A549 (cell line): ENCODE results near the gene MUC4. TPM values are rescaled to one million over a fixed set of nuclear protein-coding genes. Genes with fewer than 3 reads are reported as not detected.
A peak's percentile ranks its signal among the peaks of the same experiment; 100 is the strongest.

Experiments used
- ATAC-seq, 2 experiments: fragments of 200-7000 bp in 1 of 2; fragments of >200 bp in 1 of 2; cut with Nextera tagmentation in 1 of 2; cut with Tn5 transposase in 1 of 2; 3 replicates each; pipeline versions ENCODE4 v1.8.0 to v1.9.1; 2018 to 2020; ENCODE audit warnings: mild to moderate bottlenecking in 1 of 2, moderate library complexity in 1 of 2
- CTCF ChIA-PET: fragments of 300-600 bp; sonication (Branson Sonifier 250); formaldehyde crosslinking; extraction: SDS; loops from one replicate; lab custom pipeline; 2021; ENCODE audit warnings: antibody characterized with exemption, inconsistent platforms; lab: Yijun Ruan, JAX
- POLR2A ChIA-PET: fragments of 350-600 bp; formaldehyde crosslinking; extraction: SDS; loops from one replicate; lab custom pipeline; 2021; ENCODE audit warnings: antibody characterized with exemption, inconsistent platforms; lab: Yijun Ruan, JAX
- DNase-seq, 2 experiments: peaks; one replicate each; pipeline versions ENCODE4 v3.0.0 to v3.0.0-alpha.2; 2011 to 2016; ENCODE audit warnings: low read depth in 1 of 2, low spot score in 1 of 2
- FAIRE-seq: peaks from 2 replicates; lab custom pipeline; 2011; peaks lifted over from hg19 to GRCh38; lab: Jason Lieb, UNC
- H3K27ac ChIP-seq, 2 experiments: fragments of >200 bp; sonication (Bioruptor Twin); formaldehyde crosslinking; 3 replicates each; pipeline ENCODE4 v1.5.1; 2016 to 2017
- H3K4me1 ChIP-seq: fragments of >200 bp; sonication (Bioruptor Twin); formaldehyde crosslinking; 3 replicates; pipeline ENCODE4 v1.6.1; 2016
- H3K4me2 ChIP-seq: fragments of >200 bp; sonication (Bioruptor Twin); formaldehyde crosslinking; 3 replicates; pipeline ENCODE4 v1.6.1; 2016
- H3K4me3 ChIP-seq: fragments of >200 bp; sonication (Bioruptor Twin); formaldehyde crosslinking; 3 replicates; pipeline ENCODE4 v1.5.1; 2016
- H3K9me3 ChIP-seq: fragments of >200 bp; sonication (Bioruptor Twin); formaldehyde crosslinking; 3 replicates; pipeline ENCODE4 v1.6.1; 2016
- BHLHE40 ChIP-seq: IDR thresholded peaks from 2 replicates; pipeline ENCODE4 v1.6.1; 2012; ENCODE audit warnings: low read depth, low read length, inconsistent platforms
- CEBPB ChIP-seq, 2 experiments: fragments of >200 bp in 1 of 2; sonication (Bioruptor Twin) in 1 of 2; formaldehyde crosslinking in 1 of 2; IDR thresholded peaks; 2 replicates each; pipeline ENCODE4 v1.6.1; 2012 to 2016
- CHD4 ChIP-seq: fragments of 200-600 bp; sonication (generic); IDR thresholded peaks from 2 replicates; pipeline ENCODE4 v1.6.1; 2016; ENCODE audit warnings: antibody characterized with exemption, mild to moderate bottlenecking, borderline replicate concordance
- CTCF ChIP-seq: fragments of >200 bp; sonication (Bioruptor Twin); formaldehyde crosslinking; IDR thresholded peaks from 3 replicates; pipeline ENCODE4 v1.5.1; 2016
- EP300 ChIP-seq, 2 experiments: fragments of >200 bp; sonication (Bioruptor Twin); formaldehyde crosslinking; IDR thresholded peaks; 2 replicates in 1 of 2; 3 replicates in 1 of 2; pipeline ENCODE4 v1.6.1; 2016 to 2017
- FOSL2 ChIP-seq, 2 experiments: fragments of 450-650 bp in 1 of 2; fragments of >200 bp in 1 of 2; sonication (Bioruptor Twin) in 1 of 2; formaldehyde crosslinking; IDR thresholded peaks; 2 replicates each; pipeline versions ENCODE4 v1.5.0 to v1.6.1; 2016 to 2020; ENCODE audit warnings: mild to moderate bottlenecking in 1 of 2, moderate library complexity in 1 of 2
- HDAC2 ChIP-seq: fragments of 200-600 bp; sonication (generic); IDR thresholded peaks from 2 replicates; pipeline ENCODE4 v1.6.1; 2016
- HES2 ChIP-seq: fragments of >200 bp; sonication (Bioruptor Twin); formaldehyde crosslinking; IDR thresholded peaks from 2 replicates; pipeline ENCODE4 v1.6.1; 2016
- HOXA7 ChIP-seq: fragments of 250-450 bp; sonication (Bioruptor Pico); IDR thresholded peaks from 2 replicates; pipeline ENCODE4 v1.5.0; 2020; ENCODE audit warnings: mild to moderate bottlenecking, moderate library complexity
- JUN ChIP-seq, 2 experiments: fragments of >200 bp; sonication (Bioruptor Twin); formaldehyde crosslinking; IDR thresholded peaks; 2 replicates in 1 of 2; 3 replicates in 1 of 2; pipeline ENCODE4 v1.6.1; 2016 to 2017
- JUNB ChIP-seq: fragments of >200 bp; sonication (Bioruptor Twin); formaldehyde crosslinking; IDR thresholded peaks from 2 replicates; pipeline ENCODE4 v1.6.1; 2016
- KDM1A ChIP-seq: fragments of 200-600 bp; sonication (generic); IDR thresholded peaks from 2 replicates; pipeline ENCODE4 v1.6.1; 2016; ENCODE audit warnings: low read depth, mild to moderate bottlenecking
- NR3C1 ChIP-seq: fragments of >200 bp; sonication (Bioruptor Twin); formaldehyde crosslinking; IDR thresholded peaks from 3 replicates; pipeline ENCODE4 v1.6.1; 2017
- PHF8 ChIP-seq: fragments of 200-600 bp; sonication (generic); IDR thresholded peaks from 2 replicates; pipeline ENCODE4 v1.6.1; 2016; ENCODE audit warnings: low read depth, mild to moderate bottlenecking, antibody characterized with exemption, moderate library complexity, borderline replicate concordance
- RAD21 ChIP-seq, 2 experiments: fragments of >200 bp in 1 of 2; sonication (Bioruptor Twin) in 1 of 2; formaldehyde crosslinking in 1 of 2; IDR thresholded peaks in 1 of 2; conservative IDR thresholded peaks in 1 of 2; 2 replicates in 1 of 2; 3 replicates in 1 of 2; pipeline ENCODE4 v1.6.1; 2012 to 2018; ENCODE audit warnings: inconsistent platforms in 1 of 2
- RARB ChIP-seq: fragments of 250-450 bp; sonication (Bioruptor Pico); IDR thresholded peaks from 2 replicates; pipeline ENCODE4 v1.8.0; 2021; ENCODE audit warnings: mild to moderate bottlenecking, moderate library complexity
- RFX5 ChIP-seq: fragments of 450-650 bp; IDR thresholded peaks from 2 replicates; pipeline ENCODE4 v1.7.1; 2014; ENCODE audit warnings: antibody characterized with exemption, mild to moderate bottlenecking, moderate library complexity
- RNF2 ChIP-seq: fragments of 200-600 bp; sonication (generic); IDR thresholded peaks from 2 replicates; pipeline ENCODE4 v1.6.1; 2016; ENCODE audit warnings: low read depth, mild to moderate bottlenecking, antibody characterized with exemption, moderate library complexity, borderline replicate concordance
- SMC3 ChIP-seq: fragments of >200 bp; sonication (Bioruptor Twin); formaldehyde crosslinking; IDR thresholded peaks from 3 replicates; pipeline ENCODE4 v1.6.1; 2018; ENCODE audit warnings: inconsistent platforms
- TFCP2L1 ChIP-seq: fragments of 250-450 bp; sonication (Bioruptor Pico); IDR thresholded peaks from 2 replicates; pipeline ENCODE4 v1.5.0; 2021; ENCODE audit warnings: mild to moderate bottlenecking
- ZFP36 ChIP-seq: fragments of 450-650 bp; IDR thresholded peaks from 2 replicates; pipeline ENCODE4 v1.6.1; 2014; ENCODE audit warnings: borderline replicate concordance; ENCODE audit not compliant: partially characterized antibody
- ZNF302 ChIP-seq: fragments of 250-450 bp; sonication (Bioruptor Pico); IDR thresholded peaks from 2 replicates; pipeline ENCODE4 v1.9.0; 2021; ENCODE audit warnings: inconsistent platforms, mild to moderate bottlenecking, moderate library complexity
- WGBS: methylation state at CpG from one replicate; pipeline ENCODE4 v1.1.6; 2017; ENCODE audit errors: missing lambda C conversion rate; 5-methylcytosine and 5-hydroxymethylcytosine counted together
- polyA plus RNA-seq, 4 experiments: library from polyadenylated mRNA; depleted of rRNA in 3 of 4; stranded (reverse); fragments of >200 nt; fragmentation: RNase III in 1 of 4; extraction: RNeasy Plus Mini Kit Qiagen cat#74134 plus additional on column Dnase treatment in 1 of 4; gene quantifications; 2 replicates in 3 of 4; 3 replicates in 1 of 4; pipeline ENCODE4 v1.2.3, GENCODE V29; 2011 to 2017
- TF ChIP-seq, protein P1 (sequence below): fragments of 450-650 bp; IDR thresholded peaks from 2 replicates; pipeline ENCODE4 v1.6.1; 2014; ENCODE audit warnings: antibody characterized with exemption

The MUC4 gene
- polyA plus RNA-seq, 2 of the 4 experiments (the other 2 are of a cell fraction) = 0.04 TPM; not detected in 1

GRCh38 chr3:195717416-195717815 is 94.3 kb downstream of the MUC4 start:
- DNase-seq (no peak), FAIRE-seq (no peak), ATAC-seq (no peak)
- Histone ChIP-seq H3K27ac (peak overlapping the region; percentile 58 to 65; a peak in 3 of 6 replicates), H3K4me2 (peak overlapping the region; percentile 66; the same call in 1 of the 3 replicates), H3K9me3 (no peaks in the 10 kb centered on the region), H3K4me1 (peaks cover 36% of the 10 kb centered on the region), H3K4me3 (no peak overlapping the region)
- ChIA-PET POLR2A (no interaction called here), CTCF (interaction anchor here (0.8 to 5.3 kb wide), 10 partner anchors 13 to 198 kb away, joined by 3 to 33 read pairs (median 3); no protein-coding TSS in a partner anchor)
- TF ChIP-seq CHD4 = no peak
- TF ChIP-seq ZFP36 = no peak
- no peak for TF ChIP-seq TFCP2L1 (CRISPR knock-in tag)
- no peak for TF ChIP-seq EP300 (IDR thresholded peaks at IDR 0.05)
- no peak for TF ChIP-seq RNF2
- TF ChIP-seq ZNF302 (CRISPR knock-in tag) = no peak
- no peak for TF ChIP-seq SMC3
- WGBS = 82% methylated on average over 9 of the region's 9 CpGs

GRCh38 chr3:195715583-195716266 is 96.0 kb downstream of the MUC4 start:
- Histone ChIP-seq H3K9me3 (no peaks in the 10 kb centered on the region), H3K27ac (peak overlapping the region; percentile 58 to 65), H3K4me2 (peak overlapping the region; percentile 66), H3K4me1 (peaks cover 36% of the 10 kb centered on the region), H3K4me3 (no peak overlapping the region)
- POLR2A ChIA-PET = interaction anchor here (0.9 kb wide), 1 partner anchor 12 kb away, joined by 4 read pairs; no protein-coding TSS in a partner anchor
- DNase-seq (peak in 1 of 2 experiments; percentile 79), FAIRE-seq (no peak), ATAC-seq (peak; percentile 11 to 33; a peak in 3 of 6 replicates)
- 65% methylated on average over 14 of the region's 14 CpGs for WGBS
- CTCF ChIA-PET = interaction anchor here (1.3 to 5.3 kb wide), 5 partner anchors 8 to 134 kb away, joined by 3 to 33 read pairs (median 4); no protein-coding TSS in a partner anchor
- TF ChIP-seq, protein P1, sequence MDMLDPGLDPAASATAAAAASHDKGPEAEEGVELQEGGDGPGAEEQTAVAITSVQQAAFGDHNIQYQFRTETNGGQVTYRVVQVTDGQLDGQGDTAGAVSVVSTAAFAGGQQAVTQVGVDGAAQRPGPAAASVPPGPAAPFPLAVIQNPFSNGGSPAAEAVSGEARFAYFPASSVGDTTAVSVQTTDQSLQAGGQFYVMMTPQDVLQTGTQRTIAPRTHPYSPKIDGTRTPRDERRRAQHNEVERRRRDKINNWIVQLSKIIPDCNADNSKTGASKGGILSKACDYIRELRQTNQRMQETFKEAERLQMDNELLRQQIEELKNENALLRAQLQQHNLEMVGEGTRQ = peak; percentile 66
- TF ChIP-seq KDM1A (no peak), HOXA7 (no peak), HES2 (peak; percentile 38; the same call in 1 of the 2 replicates), RFX5 (no peak), HDAC2 (no peak), CTCF (no peak), FOSL2 (IDR thresholded peaks at IDR 0.05) (peak; percentile 96), FOSL2 (CRISPR knock-in tag; IDR thresholded peaks at IDR 0.05) (peak; percentile 97), RAD21 (conservative IDR thresholded peaks at IDR 0.05 in 1 of 2, IDR thresholded peaks at IDR 0.05 in 1 of 2) (no peak), BHLHE40 (peak; percentile 44; the same call in 1 of the 2 replicates), CEBPB (IDR thresholded peaks at IDR 0.05) (peak in 1 of 2 experiments; percentile 54; a peak in 2 of 4 replicates), NR3C1 (no peak), JUN (IDR thresholded peaks at IDR 0.05) (peak; percentile 43 to 58; a peak in 3 of 5 replicates), PHF8 (no peak), RARB (CRISPR knock-in tag) (peak; percentile 72; the same call in 1 of the 2 replicates), EP300 (IDR thresholded peaks at IDR 0.05) (peak in 1 of 2 experiments; percentile 44; a peak in 2 of 5 replicates), JUNB (peak; percentile 89)
